ENCODE data around the gene KCNQ1.

The KCNQ1 gene

DNA sequence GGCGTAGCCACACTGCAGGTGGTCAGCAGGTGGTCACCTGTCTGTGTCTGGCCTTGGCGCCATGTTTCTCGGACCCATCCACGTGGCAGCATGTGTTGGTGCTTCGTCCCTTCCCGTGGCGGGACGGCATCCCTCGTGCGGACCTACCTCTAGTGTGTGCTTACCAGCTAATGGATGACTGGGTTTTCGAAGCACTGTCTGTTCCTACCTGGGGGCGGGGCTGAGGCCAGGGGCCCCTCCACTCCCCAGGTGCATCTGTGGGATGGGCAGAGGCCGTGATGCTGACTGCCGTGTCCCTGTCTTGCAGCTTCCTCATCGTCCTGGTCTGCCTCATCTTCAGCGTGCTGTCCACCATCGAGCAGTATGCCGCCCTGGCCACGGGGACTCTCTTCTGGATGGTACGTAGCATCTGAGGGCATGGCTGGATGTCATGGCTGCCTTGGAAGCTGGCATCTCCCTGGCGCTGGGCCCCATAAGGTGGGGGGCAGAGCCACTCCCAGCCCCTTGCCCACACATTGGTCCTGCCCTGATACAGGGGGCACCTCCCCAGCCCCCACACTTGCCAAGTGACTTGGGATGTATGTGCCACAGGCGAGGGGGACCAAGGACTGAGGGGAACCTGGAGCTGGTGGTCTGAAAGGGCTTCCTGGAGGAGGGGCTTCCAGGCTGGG is 82.9 kb downstream of the KCNQ1 start:
- no peak for DNase-seq

GRCh38 chr11:2528301-2529050 is 83.7 kb downstream of the KCNQ1 start:
- no peak for DNase-seq

GRCh38 chr11:2529173-2529572 is 84.4 kb downstream of the KCNQ1 start:
- no peak for DNase-seq

GRCh38 chr11:2529636-2530035 is 84.8 kb downstream of the KCNQ1 start:
- DNase-seq = no peak

- no peak for DNase-seq
These were observed 85.5 kb downstream of the KCNQ1 start for GRCh38 chr11:2530131-2530854.

DNA sequence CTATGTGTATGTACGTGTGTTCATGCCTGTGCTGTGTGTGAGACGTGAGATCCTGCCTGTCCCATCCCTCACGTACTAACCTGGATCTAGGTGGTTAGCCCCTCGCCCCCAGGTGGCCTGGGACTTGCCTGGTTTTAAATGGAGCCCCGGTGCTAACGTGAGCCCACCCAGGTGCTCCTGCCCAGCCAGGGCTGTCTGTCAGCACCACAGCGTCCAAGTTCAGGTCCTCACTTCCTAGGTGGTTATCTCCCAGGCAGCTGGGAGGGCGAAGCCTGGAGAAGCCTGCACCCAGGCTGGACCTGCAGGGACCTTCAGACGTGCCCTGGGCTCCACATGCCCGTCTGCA is 86.0 kb downstream of the KCNQ1 start:
- DNase-seq = no peak

DNA sequence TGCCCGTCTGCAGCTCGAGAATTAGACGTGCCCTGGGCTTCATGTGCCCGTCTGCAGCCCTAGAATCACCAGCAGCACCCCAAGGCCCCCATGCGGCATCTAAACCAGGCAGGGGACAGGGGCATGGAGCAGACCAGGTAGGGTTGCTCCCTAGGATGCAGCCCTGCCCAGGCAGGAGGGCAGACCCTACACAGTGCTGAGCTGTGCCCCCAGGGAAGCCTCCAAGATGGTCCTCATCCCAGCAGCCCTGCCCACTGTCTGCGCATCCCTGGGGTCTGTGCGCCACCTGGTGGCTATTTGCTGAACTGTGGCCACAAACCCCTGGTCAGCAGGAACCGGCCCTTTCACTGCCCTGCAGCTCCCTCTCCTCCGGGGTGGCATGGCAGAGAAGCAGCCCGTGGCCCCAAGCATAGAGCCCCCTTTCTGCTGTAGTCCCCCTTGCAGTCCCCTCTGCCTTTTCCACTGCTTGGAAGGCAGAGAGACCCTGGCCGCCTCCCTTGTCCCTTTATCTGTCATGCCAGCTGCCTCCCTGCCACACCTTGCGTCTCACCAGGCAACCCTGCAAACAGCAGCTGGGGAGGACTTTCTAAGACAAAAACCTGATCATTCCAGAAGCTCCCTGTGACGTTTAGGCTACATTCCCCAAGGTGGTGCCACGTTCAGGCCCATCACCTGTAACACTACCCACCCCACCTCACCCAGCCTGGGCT is 86.6 kb downstream of the KCNQ1 start:
- DNase-seq = peak; percentile 27 to 90

DNA sequence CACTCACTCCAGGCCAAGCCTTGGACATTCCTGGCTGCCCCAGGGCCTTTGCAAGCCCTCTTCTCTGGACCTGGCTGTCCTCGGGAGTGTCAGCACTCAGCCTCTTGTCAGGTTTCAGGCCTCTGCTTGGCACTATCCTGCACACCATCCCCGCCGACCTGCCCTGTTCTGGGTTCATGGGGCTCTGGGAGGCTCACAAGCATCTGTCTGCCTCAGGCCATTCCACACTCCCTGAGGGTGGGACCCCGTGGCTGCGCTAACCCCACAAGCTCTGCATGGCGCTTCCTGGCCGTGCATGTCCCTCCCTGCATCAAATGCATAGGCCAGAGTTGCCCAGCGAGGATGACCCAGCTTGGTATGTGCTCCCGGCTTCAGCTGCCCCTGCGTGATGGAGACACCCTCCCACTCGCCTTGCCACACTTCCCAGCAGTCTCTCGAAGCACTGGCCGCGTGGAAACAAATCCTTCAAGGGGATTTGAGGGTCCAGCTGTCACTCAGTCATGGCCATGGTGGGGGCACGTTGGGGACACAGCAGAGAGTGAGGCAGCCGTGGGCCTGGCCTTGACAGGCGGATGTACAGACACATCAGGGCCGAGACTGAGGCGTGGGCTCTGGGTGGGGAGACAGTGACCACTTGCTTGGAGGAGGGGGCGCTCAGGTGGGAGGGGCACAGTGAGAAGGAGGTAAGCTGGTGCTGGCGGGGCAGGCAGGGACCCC is 87.3 kb downstream of the KCNQ1 start:
- no peak for DNase-seq

DNA sequence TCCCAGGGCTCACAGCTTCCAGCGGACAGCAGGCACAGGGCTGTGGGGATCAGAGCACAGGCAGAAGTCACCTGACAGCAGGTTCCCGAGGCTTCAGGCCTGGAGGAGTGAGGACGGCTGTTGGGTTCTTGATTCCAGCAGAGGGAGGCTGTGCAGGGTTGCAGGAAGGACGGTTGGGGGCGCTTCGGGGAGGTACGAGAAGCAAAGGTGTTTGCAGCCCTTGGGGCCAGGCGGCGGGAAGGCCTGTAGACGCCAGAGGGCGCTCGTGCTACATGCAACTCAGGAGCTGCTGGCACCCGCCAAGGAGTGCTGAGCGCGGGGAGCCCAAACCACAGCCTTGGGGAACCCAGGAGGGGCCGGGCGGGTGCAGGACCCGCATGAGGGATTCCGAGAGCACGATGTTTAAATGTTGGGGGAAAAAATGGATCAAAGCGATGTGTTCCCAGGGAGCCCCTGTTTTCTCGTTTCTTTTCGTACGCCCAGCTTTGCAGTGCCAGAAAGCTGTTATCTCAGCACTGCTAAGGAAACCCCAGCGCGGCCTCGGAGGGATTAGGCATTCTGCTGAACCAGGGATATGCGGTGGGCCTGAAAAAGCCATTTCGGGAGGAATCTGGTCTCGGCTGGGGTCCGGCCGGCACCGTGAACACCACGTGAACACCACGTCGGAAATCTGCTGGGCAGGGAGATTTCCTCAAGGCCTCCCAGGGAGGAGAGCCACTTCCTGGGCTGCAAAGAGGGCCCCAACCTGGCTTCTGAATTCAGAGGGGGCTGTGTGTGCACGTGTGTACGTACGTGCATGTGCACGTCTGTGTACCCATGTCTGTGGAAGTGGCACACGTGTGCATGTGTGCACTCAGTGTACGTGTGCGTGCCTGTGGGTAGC is 88.1 kb downstream of the KCNQ1 start:
- peak; percentile 56 to 96 for DNase-seq

GRCh38 chr11:2533587-2534133 is 88.9 kb downstream of the KCNQ1 start:
- DNase-seq = peak; percentile 81 to 90

GRCh38 chr11:2534134-2534956 is 89.5 kb downstream of the KCNQ1 start:
- peak in 1 of 2 donors; percentile 12 for DNase-seq

DNA sequence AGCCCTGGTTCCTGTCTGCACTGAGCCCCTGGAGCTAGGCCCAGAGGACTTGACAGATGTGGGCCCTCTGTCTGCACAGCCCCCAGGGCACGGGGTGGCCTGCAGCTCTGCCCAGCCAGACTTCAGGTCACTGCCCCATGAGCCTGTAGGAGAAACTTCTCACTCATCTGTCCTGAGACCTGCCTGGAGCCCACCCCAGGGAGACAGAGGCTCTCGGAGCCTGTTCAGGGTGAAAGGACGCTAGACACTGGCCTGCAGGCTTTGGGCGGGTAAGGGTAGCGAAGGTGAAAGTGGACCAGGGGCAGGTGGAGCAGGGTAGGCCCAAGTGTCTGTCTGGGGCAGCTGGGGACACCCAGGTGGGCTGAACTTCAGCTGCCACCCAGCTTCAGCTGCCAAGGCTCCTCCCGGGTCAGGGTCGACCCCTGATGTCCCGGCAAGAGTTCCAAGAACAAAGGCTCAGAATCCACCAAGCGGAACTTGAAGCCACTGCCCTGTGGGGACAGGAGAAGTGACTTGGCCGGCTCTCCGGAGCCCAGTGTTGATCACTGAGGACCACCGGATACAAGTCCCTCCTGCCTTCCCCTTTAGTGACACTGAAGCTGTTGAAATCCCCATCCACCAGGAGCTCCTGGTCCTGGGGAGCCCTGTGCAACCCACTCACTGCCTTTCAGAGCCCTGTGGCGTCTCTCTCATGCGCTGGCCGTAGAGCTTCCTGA is 90.3 kb downstream of the KCNQ1 start:
- DNase-seq = no peak

- DNase-seq = no peak
These were observed 91.0 kb downstream of the KCNQ1 start for GRCh38 chr11:2535673-2536439.

- DNase-seq = no peak
These were observed 91.7 kb downstream of the KCNQ1 start for GRCh38 chr11:2536440-2536989.

- no peak for DNase-seq
These were observed 92.3 kb downstream of the KCNQ1 start for GRCh38 chr11:2537010-2537705.

DNA sequence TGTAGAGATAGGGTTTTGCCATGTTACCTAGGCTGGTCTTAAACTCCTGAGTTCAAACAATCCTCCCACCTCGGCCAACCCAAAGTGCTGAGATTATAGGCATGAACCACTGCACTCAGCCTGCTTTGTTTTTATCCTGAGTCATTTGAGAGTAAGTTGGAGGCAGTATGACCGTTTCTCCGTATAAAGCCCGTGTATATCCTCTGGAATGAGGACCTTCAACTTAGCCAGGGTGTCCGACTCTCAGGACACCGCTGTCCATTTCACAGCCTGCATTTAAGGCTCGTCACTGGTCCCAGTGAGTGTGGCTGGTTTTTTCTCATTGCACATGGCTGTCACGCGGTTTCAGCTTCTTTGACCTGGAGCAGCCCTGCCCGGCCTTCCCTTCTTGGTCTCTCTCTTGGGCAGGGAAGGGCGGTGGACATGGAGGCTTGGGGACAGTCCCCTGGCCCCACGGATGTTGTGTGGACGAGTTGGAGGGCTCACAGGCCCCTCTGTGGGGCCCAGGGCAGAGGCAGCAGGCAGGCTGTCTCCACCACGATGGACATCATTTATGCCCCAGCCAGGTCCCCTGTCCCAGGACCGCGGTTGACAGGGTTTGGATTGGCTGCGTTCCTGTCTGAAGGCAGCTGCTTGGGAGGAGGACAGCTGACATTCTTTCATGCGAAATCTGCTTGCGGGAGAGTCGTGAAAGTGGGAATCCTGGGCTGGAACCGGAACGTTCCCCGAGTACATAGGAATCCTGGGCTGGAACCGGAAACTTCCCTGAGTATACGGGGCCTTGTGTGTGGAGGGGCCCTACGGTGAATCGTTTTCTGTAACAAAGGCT is 93.3 kb downstream of the KCNQ1 start:
- no peak for DNase-seq

GRCh38 chr11:2538951-2539350 is 94.1 kb downstream of the KCNQ1 start:
- no peak for DNase-seq

Data from inflammatory macrophage treated with lipopolysaccharide for 1 hour (primary cell).